ENCODE results near the gene EPB42.

The EPB42 gene

DNA sequence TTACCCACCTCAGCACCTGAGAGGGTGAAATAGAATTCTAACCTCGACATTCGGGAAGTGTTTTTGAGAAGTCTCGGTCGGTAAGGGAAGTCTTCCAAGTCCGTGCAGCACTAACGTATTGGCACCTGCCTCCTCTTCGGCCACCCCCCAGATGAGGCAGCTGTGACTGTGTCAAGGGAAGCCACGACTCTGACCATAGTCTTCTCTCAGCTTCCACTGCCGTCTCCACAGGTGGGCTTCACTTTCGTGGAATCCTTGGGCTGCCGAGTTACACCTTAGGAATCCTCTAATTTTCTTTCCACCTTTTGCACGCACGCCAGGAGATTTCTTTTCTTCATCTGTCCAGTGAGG is 34.8 kb downstream of the EPB42 start (continued):
- TF ChIP-seq, protein P1, sequence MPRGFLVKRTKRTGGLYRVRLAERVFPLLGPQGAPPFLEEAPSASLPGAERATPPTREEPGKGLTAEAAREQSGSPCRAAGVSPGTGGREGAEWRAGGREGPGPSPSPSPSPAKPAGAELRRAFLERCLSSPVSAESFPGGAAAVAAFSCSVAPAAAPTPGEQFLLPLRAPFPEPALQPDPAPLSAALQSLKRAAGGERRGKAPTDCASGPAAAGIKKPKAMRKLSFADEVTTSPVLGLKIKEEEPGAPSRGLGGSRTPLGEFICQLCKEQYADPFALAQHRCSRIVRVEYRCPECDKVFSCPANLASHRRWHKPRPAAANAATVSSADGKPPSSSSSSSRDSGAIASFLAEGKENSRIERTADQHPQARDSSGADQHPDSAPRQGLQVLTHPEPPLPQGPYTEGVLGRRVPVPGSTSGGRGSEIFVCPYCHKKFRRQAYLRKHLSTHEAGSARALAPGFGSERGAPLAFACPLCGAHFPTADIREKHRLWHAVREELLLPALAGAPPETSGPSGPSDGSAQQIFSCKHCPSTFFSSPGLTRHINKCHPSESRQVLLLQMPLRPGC (tag by site-specific recombination; IDR thresholded peaks at IDR 0.05): no peak
- TF ChIP-seq ZNF791 (tag by site-specific recombination; IDR thresholded peaks at IDR 0.05): no peak
- no peak for TF ChIP-seq ZNF362 (tag by site-specific recombination; IDR thresholded peaks at IDR 0.05)
- no peak for TF ChIP-seq ZNF449 (tag by site-specific recombination; IDR thresholded peaks at IDR 0.05)
- no peak for TF ChIP-seq ZNF404 (tag by site-specific recombination; IDR thresholded peaks at IDR 0.05)
- TF ChIP-seq ZNF624 (tag by site-specific recombination; IDR thresholded peaks at IDR 0.05): no peak
- TF ChIP-seq MYNN (tag by site-specific recombination; IDR thresholded peaks at IDR 0.05; ENCODE audit: borderline replicate concordance): no peak
- TF ChIP-seq ZNF530 (tag by site-specific recombination; IDR thresholded peaks at IDR 0.05; ENCODE audit: low read depth): no peak
- TF ChIP-seq ZNF76 (tag by site-specific recombination; IDR thresholded peaks at IDR 0.05; ENCODE audit: borderline replicate concordance, low read depth): no peak
- peak; percentile 78 for TF ChIP-seq PRDM4 (tag by site-specific recombination; IDR thresholded peaks at IDR 0.05)
- no peak for TF ChIP-seq ZSCAN16 (tag by site-specific recombination; IDR thresholded peaks at IDR 0.05)
- TF ChIP-seq ZNF146 (tag by site-specific recombination; IDR thresholded peaks at IDR 0.05): no peak
- no peak for TF ChIP-seq ZNF184 (tag by site-specific recombination; IDR thresholded peaks at IDR 0.05)
- TF ChIP-seq, protein P2, sequence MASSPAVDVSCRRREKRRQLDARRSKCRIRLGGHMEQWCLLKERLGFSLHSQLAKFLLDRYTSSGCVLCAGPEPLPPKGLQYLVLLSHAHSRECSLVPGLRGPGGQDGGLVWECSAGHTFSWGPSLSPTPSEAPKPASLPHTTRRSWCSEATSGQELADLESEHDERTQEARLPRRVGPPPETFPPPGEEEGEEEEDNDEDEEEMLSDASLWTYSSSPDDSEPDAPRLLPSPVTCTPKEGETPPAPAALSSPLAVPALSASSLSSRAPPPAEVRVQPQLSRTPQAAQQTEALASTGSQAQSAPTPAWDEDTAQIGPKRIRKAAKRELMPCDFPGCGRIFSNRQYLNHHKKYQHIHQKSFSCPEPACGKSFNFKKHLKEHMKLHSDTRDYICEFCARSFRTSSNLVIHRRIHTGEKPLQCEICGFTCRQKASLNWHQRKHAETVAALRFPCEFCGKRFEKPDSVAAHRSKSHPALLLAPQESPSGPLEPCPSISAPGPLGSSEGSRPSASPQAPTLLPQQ (tag by site-specific recombination; IDR thresholded peaks at IDR 0.05): no peak
- no peak for TF ChIP-seq OSR2 (tag by site-specific recombination; IDR thresholded peaks at IDR 0.05)
- no peak for TF ChIP-seq ZNF114 (tag by site-specific recombination; IDR thresholded peaks at IDR 0.05)
- TF ChIP-seq ZNF23 (tag by site-specific recombination; IDR thresholded peaks at IDR 0.05; ENCODE audit: borderline replicate concordance): no peak

GRCh38 chr15:43185157-43186002 is 35.4 kb downstream of the EPB42 start, which contains the start of gene CCNDBP1:
Gene CCNDBP1 (plus strand): TSS chr15:43185403. CDS start chr15:43185499, 96 bp downstream.
- H3K4me1 ChIP-seq (ENCODE audit: control insufficient read depth, insufficient read depth, low read length): peaks cover 3% of the 10 kb centered on the region; the same call in 1 of the 2 replicates
- H3K36me3 ChIP-seq (ENCODE audit: control insufficient read depth in 2 of 2, insufficient read depth in 1 of 2, low read length in 2 of 2): peaks cover 7 to 40% of the 10 kb centered on the region in 2 experiments; a peak in 2 of 3 replicates
- peak within 1 kb of the TSS; percentile 91 for H3K4me3 ChIP-seq (ENCODE audit: low read depth, low read length)
- ChIA-PET POLR2A (interaction anchor here (0.6 kb wide), 1 partner anchor 86 kb away, joined by 3 read pairs; no protein-coding TSS in a partner anchor), CTCF (interaction anchor here (0.6 to 1.9 kb wide), 8 partner anchors 10 to 167 kb away, joined by 3 to 13 read pairs (median 4); no protein-coding TSS in a partner anchor)
- no peaks in the 10 kb centered on the region for H3K9me3 ChIP-seq (ENCODE audit: control insufficient read depth, insufficient read depth, low read depth, low read length)
- H3K27ac ChIP-seq (ENCODE audit: extremely low read depth, low read depth, low read length): peak within 1 kb of the TSS; percentile 59; the same call in 1 of the 2 replicates
- TF ChIP-seq ZBTB26 (tag by site-specific recombination; optimal IDR thresholded peaks at IDR 0.05) (peak; percentile 73), ZNF707 (tag by site-specific recombination; IDR thresholded peaks at IDR 0.05) (no peak), ZNF76 (tag by site-specific recombination; IDR thresholded peaks at IDR 0.05; ENCODE audit: borderline replicate concordance, low read depth) (peak; percentile 69; the same call in 1 of the 2 replicates), KLF10 (tag by site-specific recombination; IDR thresholded peaks at IDR 0.05) (peak; percentile 49; the same call in 1 of the 2 replicates), ZNF184 (tag by site-specific recombination; IDR thresholded peaks at IDR 0.05) (no peak), ELK4 (IDR thresholded peaks at IDR 0.05; ENCODE audit: borderline replicate concordance, low read depth, low read length) (no peak), ZFP3 (tag by site-specific recombination; IDR thresholded peaks at IDR 0.05; ENCODE audit: low read depth) (no peak), ZBTB1 (tag by site-specific recombination; IDR thresholded peaks at IDR 0.05) (no peak), ZNF626 (tag by site-specific recombination; IDR thresholded peaks at IDR 0.05) (no peak), EGR2 (tag by site-specific recombination; IDR thresholded peaks at IDR 0.05; ENCODE audit: low read depth) (0 out of 2 replicates have a peak, but pooled peaks have one; percentile 10)
